ENCODE results near the gene WFIKKN2. TPM values are rescaled to one million over a fixed set of nuclear protein-coding genes. Genes with fewer than 3 reads are reported as not detected.
A peak's percentile ranks its signal among the peaks of the same experiment; 100 is the strongest.

WFIKKN2 gene
- total and polyA plus RNA-seq, 2 of the 8 experiments (the other 6 are each of a cell fraction or from before 2014, with no cell fraction given), result 0.07 to 0.30 TPM

DNA sequence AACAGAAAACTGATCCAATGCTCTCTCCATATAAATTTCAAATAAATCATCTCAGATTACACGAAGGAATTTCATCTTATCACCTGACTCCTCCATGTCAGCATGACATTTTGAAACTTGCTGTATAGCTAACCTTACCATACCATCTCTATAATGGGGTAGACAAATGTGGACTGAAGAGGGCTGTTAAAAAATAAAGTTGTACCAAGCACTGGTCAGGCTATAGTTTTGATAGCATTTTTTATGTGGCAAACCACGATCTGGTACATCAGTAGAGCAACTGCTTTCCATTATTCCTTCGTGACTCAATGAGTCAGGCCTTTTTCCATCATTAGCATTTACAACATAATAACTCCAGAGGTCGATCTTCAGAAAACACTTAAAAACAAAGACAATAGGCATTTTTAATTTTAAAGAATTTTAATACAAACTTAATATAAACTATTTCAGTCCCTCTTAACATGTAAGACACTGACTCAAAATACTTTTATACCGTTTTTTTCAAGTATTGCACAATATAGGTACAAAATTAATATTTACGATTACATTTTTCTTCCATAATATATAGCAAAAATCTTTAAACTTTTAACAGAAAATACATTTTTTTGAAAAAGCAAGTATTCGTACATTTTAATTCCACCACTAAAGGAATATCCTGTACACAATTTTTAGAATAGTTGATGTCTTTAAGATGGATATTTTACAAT is 26.6 kb downstream of the WFIKKN2 start:
- H2BK15ac ChIP-seq (ENCODE audit: low read length), result no peak overlapping the region
- no peak overlapping the region for H4K91ac ChIP-seq (replicated peaks; ENCODE audit: insufficient read length, low read length)
- H3K4ac ChIP-seq (replicated peaks; ENCODE audit: insufficient read length, low read depth, low read length), result no peak overlapping the region
- peaks cover 7 to 12% of the 10 kb centered on the region in 2 experiments for H4K20me1 ChIP-seq (replicated peaks in 1 of 2; ENCODE audit: control insufficient read depth in 1 of 2, insufficient read depth in 2 of 2, low read length in 2 of 2)
- 87% methylated on average over 7 of the region's 7 CpGs; no CpG with 5 or more reads in 1 of the 2 experiments for WGBS, 2 experiments (ENCODE audit: extremely low coverage in 1 of 2, insufficient coverage in 1 of 2, insufficient read length in 1 of 2, insufficient replicate concordance in 2 of 2, low coverage in 1 of 2, low lambda C conversion rate in 2 of 2, missing lambda C conversion rate in 1 of 2)
- H3K9ac ChIP-seq (replicated peaks in 1 of 4; ENCODE audit: extremely low read depth in 1 of 4, low read depth in 3 of 4, low read length in 3 of 4), result no peak overlapping the region
- no peak overlapping the region for H2BK120ac ChIP-seq (replicated peaks; ENCODE audit: low read depth, low read length)
- no peak overlapping the region for H3K23ac ChIP-seq (ENCODE audit: insufficient read length)
- H3K79me2 ChIP-seq (ENCODE audit: control insufficient read depth in 1 of 2, insufficient read depth in 2 of 2, low read length in 2 of 2), result peaks cover 0 to 37% of the 10 kb centered on the region in 2 experiments; a peak in 3 of 4 replicates
- H3K4me3 ChIP-seq (ENCODE audit: extremely low read depth in 1 of 4, insufficient read depth in 2 of 4, low read depth in 3 of 4, low read length in 4 of 4), result no peak overlapping the region
- no peak for FAIRE-seq
- H3K9me3 ChIP-seq (ENCODE audit: insufficient read depth in 2 of 2, low read depth in 1 of 2, low read length in 1 of 2), result no peaks in the 10 kb centered on the region
- DNase-seq (ENCODE audit: low read depth in 1 of 2, low spot score in 2 of 2), result no peak
- no peak overlapping the region for H4K8ac ChIP-seq (ENCODE audit: extremely low read depth, insufficient read depth, low read length)
- no peaks in the 10 kb centered on the region; a peak in 2 of 7 replicates for H3K4me1 ChIP-seq (replicated peaks in 1 of 4; ENCODE audit: control insufficient read depth in 3 of 4, insufficient read depth in 4 of 4, low read length in 3 of 4)
- H2BK20ac ChIP-seq (ENCODE audit: low read length), result no peak overlapping the region
- H3K79me1 ChIP-seq (ENCODE audit: low read depth, low read length), result no peaks in the 10 kb centered on the region
- H3K56ac ChIP-seq (replicated peaks; ENCODE audit: insufficient read length, low read depth, low read length), result no peak overlapping the region
- ChIA-PET CTCF (ENCODE audit: partially characterized antibody) (interaction anchor here (0.6 to 31.7 kb wide), 11 partner anchors 9 to 145 kb away, joined by 3 to 735 read pairs (median 5); no protein-coding TSS in a partner anchor), POLR2A (ENCODE audit: partially characterized antibody) (interaction anchor here (0.6 to 9.7 kb wide), 4 partner anchors 10 to 114 kb away, joined by 3 to 308 read pairs (median 12); no protein-coding TSS in a partner anchor)
- H3K23me2 ChIP-seq (ENCODE audit: low read depth, low read length), result 0 out of 2 replicates have a peak, but pooled peaks cover under 1% of the 10 kb centered on the region
- no peaks in the 10 kb centered on the region for H3K27me3 ChIP-seq (replicated peaks in 1 of 4; ENCODE audit: control insufficient read depth in 3 of 4, extremely low read depth in 1 of 4, insufficient read depth in 3 of 4, low read length in 3 of 4)
- H3K4me2 ChIP-seq (ENCODE audit: insufficient read depth in 1 of 2, low read depth in 2 of 2, low read length in 2 of 2), result no peak overlapping the region
- peak; percentile 72; the same call in 1 of the 2 replicates for TF ChIP-seq CEBPB (IDR thresholded peaks at IDR 0.05; ENCODE audit: low read depth, low read length)
- TF ChIP-seq, protein P1, sequence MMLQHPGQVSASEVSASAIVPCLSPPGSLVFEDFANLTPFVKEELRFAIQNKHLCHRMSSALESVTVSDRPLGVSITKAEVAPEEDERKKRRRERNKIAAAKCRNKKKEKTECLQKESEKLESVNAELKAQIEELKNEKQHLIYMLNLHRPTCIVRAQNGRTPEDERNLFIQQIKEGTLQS (IDR thresholded peaks at IDR 0.05; ENCODE audit: insufficient read depth, low read depth, low read length), result no peak
- H3K14ac ChIP-seq (ENCODE audit: insufficient read length), result no peak overlapping the region
- no peak overlapping the region for H2AFZ ChIP-seq (ENCODE audit: low read length)
- H4K5ac ChIP-seq (ENCODE audit: insufficient read length, low read depth, low read length), result no peak overlapping the region
- no peak overlapping the region for H2BK12ac ChIP-seq (ENCODE audit: low read depth, low read length)
- no peak overlapping the region for H3K18ac ChIP-seq (ENCODE audit: extremely low read depth, low read length)
- H3K27ac ChIP-seq (ENCODE audit: low read depth, low read length), result no peak overlapping the region
- H2AK5ac ChIP-seq (ENCODE audit: low read depth, low read length), result no peak overlapping the region
- peaks cover 0 to 14% (median 4%) of the 10 kb centered on the region in 4 experiments; a peak in 4 of 8 replicates for H3K36me3 ChIP-seq (ENCODE audit: control insufficient read depth in 2 of 4, insufficient read depth in 4 of 4, low read length in 3 of 4)
- no peak overlapping the region for H2BK5ac ChIP-seq (ENCODE audit: low read depth, low read length)

Measured in H1 (cell line).